Fibroblast of mammary gland (primary cell): ENCODE data around the gene SRMS.

Experiments
- DNase-seq: peaks from one replicate; pipeline ENCODE4 v3.0.0-alpha.2; 2010; ENCODE audit warnings: low read depth
- H3K4me3 ChIP-seq: 2 replicates; pipeline ENCODE4 v1.5.1; 2011; ENCODE audit warnings: low read depth, mild to moderate bottlenecking, low read length, moderate library complexity; ENCODE audit not compliant: control insufficient read depth
- CTCF ChIP-seq: conservative IDR thresholded peaks from 2 replicates; pipeline ENCODE4 v1.5.1; 2011; ENCODE audit warnings: low read depth, low read length, inconsistent platforms; ENCODE audit not compliant: control insufficient read depth, insufficient read depth

SRMS gene

GRCh38 chr20:63522981-63523611 lies 24.5 kb downstream of the SRMS start:
- no peak overlapping the region for H3K4me3 ChIP-seq
- no peak for DNase-seq
- no peak for TF ChIP-seq CTCF

GRCh38 chr20:63522091-63522868 lies 25.3 kb downstream of the SRMS start:
- H3K4me3 ChIP-seq = peak overlapping the region; percentile 31
- DNase-seq = no peak
- TF ChIP-seq CTCF = no peak

- no peak for DNase-seq
- no peak for TF ChIP-seq CTCF
- peak overlapping the region; percentile 72 for H3K4me3 ChIP-seq
These were observed 25.9 kb downstream of the SRMS start for GRCh38 chr20:63521602-63522001.

- no peak for TF ChIP-seq CTCF
- DNase-seq = peak; percentile 60
- H3K4me3 ChIP-seq = peak overlapping the region; percentile 72
These were observed 26.5 kb downstream of the SRMS start for GRCh38 chr20:63520934-63521601.

- DNase-seq = peak; percentile 66
- TF ChIP-seq CTCF = no peak
- H3K4me3 ChIP-seq = peak within 1 kb of the TSS; percentile 72
These were observed 27.0 kb downstream of the SRMS start, which contains the start of gene PPDPF for GRCh38 chr20:63520504-63520933. TSS of gene PPDPF (plus strand) at chr20:63520765. CDS start at chr20:63521309, 544 bp downstream.

GRCh38 chr20:63519668-63520503 lies 27.7 kb downstream of the SRMS start:
- DNase-seq = no peak
- no peak for TF ChIP-seq CTCF
- peak overlapping the region; percentile 52 for H3K4me3 ChIP-seq
